GM18499 (cell line): Measurements from ENCODE around the gene CCDC60.
"Not testable (repeated sequence)": the region's sequence is repeated elsewhere in the genome, so short reads cannot be mapped to it uniquely, and the experiment has no call there.

Experiments used
- ATAC-seq: cut with Tn5 transposase; IDR thresholded peaks from one replicate; pipeline ENCODE4 v1.9.1; 2021; ENCODE audit warnings: moderate number of reproducible peaks; ENCODE audit not compliant: insufficient read depth, unreplicated experiment

CCDC60 gene

GRCh38 chr12:119328111-119328510, 6.4 kb upstream of the CCDC60 start:
- no peak for ATAC-seq

GRCh38 chr12:119338593-119339363, 4.2 kb downstream of the CCDC60 start:
- no peak for ATAC-seq

GRCh38 chr12:119340578-119340977, 6.0 kb downstream of the CCDC60 start:
- ATAC-seq: no peak

GRCh38 chr12:119341020-119341419, 6.5 kb downstream of the CCDC60 start:
- no peak for ATAC-seq

GRCh38 chr12:119341988-119342387, 7.5 kb downstream of the CCDC60 start:
- no peak for ATAC-seq

GRCh38 chr12:119343130-119343529, 8.6 kb downstream of the CCDC60 start:
- ATAC-seq: no peak

GRCh38 chr12:119354172-119354571, 19.6 kb downstream of the CCDC60 start:
- ATAC-seq: no peak

GRCh38 chr12:119360366-119360765, 25.8 kb downstream of the CCDC60 start:
- not testable (repeated sequence) for ATAC-seq

- ATAC-seq: no peak
Observed at GRCh38 chr12:119363037-119363436, 28.5 kb downstream of the CCDC60 start.

- no peak for ATAC-seq
Observed at GRCh38 chr12:119363490-119363889, 29.0 kb downstream of the CCDC60 start.

GRCh38 chr12:119365451-119365850, 30.9 kb downstream of the CCDC60 start:
- no peak for ATAC-seq

GRCh38 chr12:119366007-119366406, 31.5 kb downstream of the CCDC60 start:
- no peak for ATAC-seq

GRCh38 chr12:119369161-119369560, 34.6 kb downstream of the CCDC60 start:
- ATAC-seq: no peak

GRCh38 chr12:119369907-119370546, 35.5 kb downstream of the CCDC60 start:
- ATAC-seq: no peak

- ATAC-seq: no peak
Observed at GRCh38 chr12:119372540-119372939, 38.0 kb downstream of the CCDC60 start.

GRCh38 chr12:119373001-119373400, 38.5 kb downstream of the CCDC60 start:
- no peak for ATAC-seq

GRCh38 chr12:119373666-119374065, 39.1 kb downstream of the CCDC60 start:
- ATAC-seq: no peak

GRCh38 chr12:119374635-119375034, 40.1 kb downstream of the CCDC60 start:
- ATAC-seq: no peak

GRCh38 chr12:119375075-119375882, 40.8 kb downstream of the CCDC60 start:
- no peak for ATAC-seq

- ATAC-seq: no peak
Observed at GRCh38 chr12:119375883-119376190, 41.3 kb downstream of the CCDC60 start.

GRCh38 chr12:119378903-119379302, 44.4 kb downstream of the CCDC60 start:
- ATAC-seq: no peak
